Loucy (cell line): ENCODE measurements around the gene DNAAF2.
"Not testable (repeated sequence)": the region's sequence is repeated elsewhere in the genome, so short reads cannot be mapped to it uniquely, and the experiment has no call there.

Experiments
- H2AFZ ChIP-seq: fragments of 200-600 bp; sonication (generic); 2 replicates; pipeline ENCODE4 v1.6.0; 2016; ENCODE audit warnings: antibody characterized with exemption, mild to moderate bottlenecking, low read length, moderate library complexity
- H3F3A ChIP-seq: fragments of 200-600 bp; 2 replicates; pipeline ENCODE4 v1.6.0; 2016; ENCODE audit warnings: antibody characterized with exemption, low read depth, mild to moderate bottlenecking
- H3K27me3 ChIP-seq: fragments of 200-600 bp; sonication (generic); 2 replicates; pipeline ENCODE4 v1.6.1; 2014; ENCODE audit warnings: low read length, mild to moderate bottlenecking; ENCODE audit not compliant: insufficient read depth, poor library complexity, severe bottlenecking
- H3K36me3 ChIP-seq: fragments of 200-600 bp; sonication (generic); 2 replicates; pipeline ENCODE4 v1.6.1; 2016; ENCODE audit warnings: low read length; ENCODE audit not compliant: insufficient read depth
- H3K4me1 ChIP-seq: fragments of 200-600 bp; sonication (generic); 2 replicates; pipeline ENCODE4 v1.5.1; 2014; ENCODE audit warnings: low read length, mild to moderate bottlenecking; ENCODE audit not compliant: insufficient read depth, poor library complexity, severe bottlenecking
- H3K4me2 ChIP-seq: fragments of 200-600 bp; sonication (generic); 2 replicates; pipeline ENCODE4 v1.6.0; 2014; ENCODE audit warnings: antibody characterized with exemption, low read length, low read depth, mild to moderate bottlenecking; ENCODE audit not compliant: poor library complexity, severe bottlenecking
- H3K4me3 ChIP-seq: fragments of 200-600 bp; sonication (generic); 2 replicates; pipeline ENCODE4 v1.5.1; 2014; ENCODE audit warnings: low read length, mild to moderate bottlenecking, mixed read lengths; ENCODE audit not compliant: poor library complexity, severe bottlenecking
- H3K79me2 ChIP-seq: fragments of 200-600 bp; sonication (generic); 2 replicates; pipeline ENCODE4 v1.6.1; 2014; ENCODE audit warnings: low read length; ENCODE audit not compliant: insufficient read depth
- H3K9ac ChIP-seq: fragments of 200-600 bp; sonication (generic); 2 replicates; pipeline ENCODE4 v1.6.0; 2014; ENCODE audit warnings: mild to moderate bottlenecking, low read depth, low read length, moderate library complexity; ENCODE audit not compliant: poor library complexity, severe bottlenecking
- H3K9me2 ChIP-seq: fragments of 200-600 bp; sonication (generic); replicated peaks from 2 replicates; pipeline ENCODE4 v1.6.1; 2016; ENCODE audit warnings: low read depth, low read length, mixed read lengths
- H3K9me3 ChIP-seq: fragments of 200-600 bp; sonication (generic); 2 replicates; pipeline ENCODE4 v1.6.1; 2014; ENCODE audit warnings: mild to moderate bottlenecking, antibody characterized with exemption, low read length, low read depth; ENCODE audit not compliant: insufficient read depth
- H4K20me1 ChIP-seq: fragments of 200-600 bp; sonication (generic); 2 replicates; pipeline ENCODE4 v1.6.0; 2014; ENCODE audit warnings: antibody characterized with exemption, low read length, mild to moderate bottlenecking; ENCODE audit not compliant: insufficient read depth, poor library complexity, severe bottlenecking
- EZH2phosphoT487 ChIP-seq: fragments of 200-600 bp; IDR thresholded peaks from 2 replicates; pipeline ENCODE4 v1.6.1; 2018; ENCODE audit warnings: antibody characterized with exemption, mild to moderate bottlenecking, moderate library complexity, borderline replicate concordance
- TF ChIP-seq, protein P1 (sequence below): fragments of 200-600 bp; sonication (generic); conservative IDR thresholded peaks from 2 replicates; pipeline ENCODE4 v1.5.1; 2014; ENCODE audit warnings: mild to moderate bottlenecking, antibody characterized with exemption, low read length

Gene DNAAF2

DNA sequence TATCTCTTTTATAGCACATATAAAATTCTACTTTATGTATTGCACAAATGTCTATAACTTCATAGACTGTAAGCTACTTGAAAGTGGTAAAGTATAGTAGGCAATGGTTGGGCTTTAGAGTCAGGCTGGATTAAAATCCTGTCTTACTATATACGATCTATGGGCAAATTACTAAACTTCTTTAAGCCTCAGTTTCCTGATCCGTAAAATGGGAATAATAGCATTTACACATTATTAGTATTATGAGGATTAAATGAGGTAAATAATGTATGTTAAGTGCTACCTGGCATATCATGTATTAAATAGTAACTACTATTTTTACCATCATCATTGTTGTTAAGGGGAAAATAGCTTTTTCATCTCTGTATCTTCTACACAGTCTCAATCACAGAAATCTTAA lies 38.5 kb upstream of the DNAAF2 start:
- Histone ChIP-seq H3K4me1 (no peaks in the 10 kb centered on the region), H3K9me2 (no peaks in the 10 kb centered on the region), H2AFZ (no peak overlapping the region), H3K4me3 (no peak overlapping the region), H3K9ac (no peak overlapping the region), H3K79me2 (peaks cover 8% of the 10 kb centered on the region; the same call in 1 of the 2 replicates), H3F3A (no peaks in the 10 kb centered on the region), H3K9me3 (no peaks in the 10 kb centered on the region), H3K36me3 (peaks cover 52% of the 10 kb centered on the region), H3K27me3 (no peaks in the 10 kb centered on the region), H4K20me1 (no peaks in the 10 kb centered on the region), H3K4me2 (no peak overlapping the region)
- TF ChIP-seq, protein P1, sequence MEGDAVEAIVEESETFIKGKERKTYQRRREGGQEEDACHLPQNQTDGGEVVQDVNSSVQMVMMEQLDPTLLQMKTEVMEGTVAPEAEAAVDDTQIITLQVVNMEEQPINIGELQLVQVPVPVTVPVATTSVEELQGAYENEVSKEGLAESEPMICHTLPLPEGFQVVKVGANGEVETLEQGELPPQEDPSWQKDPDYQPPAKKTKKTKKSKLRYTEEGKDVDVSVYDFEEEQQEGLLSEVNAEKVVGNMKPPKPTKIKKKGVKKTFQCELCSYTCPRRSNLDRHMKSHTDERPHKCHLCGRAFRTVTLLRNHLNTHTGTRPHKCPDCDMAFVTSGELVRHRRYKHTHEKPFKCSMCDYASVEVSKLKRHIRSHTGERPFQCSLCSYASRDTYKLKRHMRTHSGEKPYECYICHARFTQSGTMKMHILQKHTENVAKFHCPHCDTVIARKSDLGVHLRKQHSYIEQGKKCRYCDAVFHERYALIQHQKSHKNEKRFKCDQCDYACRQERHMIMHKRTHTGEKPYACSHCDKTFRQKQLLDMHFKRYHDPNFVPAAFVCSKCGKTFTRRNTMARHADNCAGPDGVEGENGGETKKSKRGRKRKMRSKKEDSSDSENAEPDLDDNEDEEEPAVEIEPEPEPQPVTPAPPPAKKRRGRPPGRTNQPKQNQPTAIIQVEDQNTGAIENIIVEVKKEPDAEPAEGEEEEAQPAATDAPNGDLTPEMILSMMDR = no peak
- no peak for TF ChIP-seq EZH2phosphoT487

DNA sequence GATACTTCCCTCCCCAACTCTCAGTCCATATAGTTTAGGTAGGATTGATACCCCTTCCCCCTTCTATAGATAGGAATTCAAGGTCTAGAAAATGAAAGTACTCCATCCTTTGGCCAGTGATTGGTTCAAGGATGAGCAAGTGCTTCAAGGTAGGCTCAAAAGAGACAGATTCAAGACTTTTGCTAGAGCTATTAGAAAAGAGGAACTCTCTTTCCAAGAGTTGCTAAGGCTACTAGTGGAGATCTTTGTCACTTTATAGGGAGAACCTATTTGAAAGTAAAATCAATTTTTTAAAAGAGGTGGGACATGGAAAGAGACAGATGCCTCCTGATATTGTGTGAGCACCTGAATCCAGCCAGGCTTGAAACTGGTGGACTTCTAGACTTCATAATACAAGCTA lies 35.4 kb upstream of the DNAAF2 start:
- no peaks in the 10 kb centered on the region for H4K20me1 ChIP-seq
- H2AFZ ChIP-seq = no peak overlapping the region
- no peaks in the 10 kb centered on the region for H3K4me1 ChIP-seq
- H3K9me2 ChIP-seq = no peaks in the 10 kb centered on the region
- H3K27me3 ChIP-seq = no peaks in the 10 kb centered on the region
- H3K36me3 ChIP-seq = peaks cover 44% of the 10 kb centered on the region
- no peaks in the 10 kb centered on the region for H3K79me2 ChIP-seq
- H3K9ac ChIP-seq = no peak overlapping the region
- no peak overlapping the region for H3K4me3 ChIP-seq
- no peak for TF ChIP-seq EZH2phosphoT487
- TF ChIP-seq, protein P1 = no peak
- H3K4me2 ChIP-seq = no peak overlapping the region
- no peaks in the 10 kb centered on the region for H3K9me3 ChIP-seq
- H3F3A ChIP-seq = no peaks in the 10 kb centered on the region

DNA sequence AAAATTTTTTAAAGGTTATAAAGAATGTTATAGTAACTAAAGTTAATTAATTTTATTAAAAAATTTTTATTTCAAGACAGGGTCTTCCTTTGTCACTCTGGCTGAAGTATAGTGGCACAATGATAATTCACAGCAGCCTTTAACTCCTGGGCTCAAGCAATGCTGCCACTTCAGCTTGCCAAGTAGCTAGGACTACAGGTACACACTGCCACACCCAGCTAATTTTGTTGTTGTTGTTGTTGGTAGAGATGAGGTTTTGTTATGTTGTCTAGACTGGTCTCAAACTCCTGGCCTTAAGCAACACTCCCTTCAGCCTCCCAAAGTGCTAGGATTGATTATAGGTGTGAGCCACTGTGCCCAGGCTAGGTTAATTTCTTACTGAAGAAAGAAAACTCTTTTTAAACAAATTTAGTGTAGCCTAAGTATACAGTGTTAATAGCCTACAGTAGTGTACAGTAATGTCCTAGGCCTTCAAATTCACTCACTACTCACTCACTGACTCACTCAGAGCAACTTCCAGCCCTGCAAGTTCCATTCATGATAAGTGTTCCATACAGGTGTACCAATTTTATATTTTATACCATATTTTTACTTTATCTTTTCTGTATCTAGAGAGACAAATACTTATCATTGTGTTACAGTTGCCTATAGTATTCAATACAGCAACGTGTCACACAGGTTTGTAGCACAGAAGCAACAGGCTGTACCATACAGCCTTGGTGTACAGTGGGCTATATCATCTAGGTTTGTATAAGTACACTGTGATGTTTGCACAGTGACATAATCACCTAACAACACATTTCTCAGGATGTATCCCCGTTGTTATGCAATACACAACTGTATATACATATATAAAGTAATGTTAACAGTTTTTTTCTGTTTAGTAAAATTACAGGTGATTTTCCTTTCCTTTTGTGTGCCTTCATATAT lies 24.7 kb upstream of the DNAAF2 start:
- H3K27me3 ChIP-seq = no peaks in the 10 kb centered on the region
- no peak overlapping the region for H3K9ac ChIP-seq

DNA sequence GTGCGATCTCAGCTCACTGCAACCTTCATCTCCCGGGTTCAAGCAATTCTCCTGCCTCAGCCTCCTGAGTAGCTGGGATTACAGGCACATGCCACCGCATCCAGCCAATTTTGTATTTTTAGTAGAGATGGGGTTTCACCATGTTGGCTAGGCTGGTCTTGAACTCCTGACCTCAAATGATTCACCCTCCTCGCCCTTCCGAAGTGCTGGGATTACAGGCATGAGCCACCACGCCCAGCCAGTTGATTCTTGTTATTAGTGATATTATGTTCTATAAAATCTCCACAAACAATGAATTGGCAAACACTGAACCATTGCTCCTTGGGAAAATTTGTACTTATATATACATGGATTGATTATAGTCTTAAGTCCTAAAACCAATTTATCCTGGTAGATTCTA lies 22.5 kb upstream of the DNAAF2 start:
- H3K36me3 ChIP-seq = peaks cover 24% of the 10 kb centered on the region; the same call in 1 of the 2 replicates
- H3K9me2 ChIP-seq, H4K20me1 ChIP-seq, H3K9ac ChIP-seq, H3K27me3 ChIP-seq, H3F3A ChIP-seq, H3K4me2 ChIP-seq, H3K9me3 ChIP-seq, H3K79me2 ChIP-seq, H3K4me3 ChIP-seq, H2AFZ ChIP-seq, H3K4me1 ChIP-seq: not testable (repeated sequence)

More for the DNA sequence above, 24.7 kb upstream of the DNAAF2 start:
- Histone ChIP-seq H3K4me3 (no peak overlapping the region), H3K9me2 (no peaks in the 10 kb centered on the region), H3K36me3 (peaks cover 19% of the 10 kb centered on the region; the same call in 1 of the 2 replicates), H3K4me2 (no peak overlapping the region), H3K79me2 (no peaks in the 10 kb centered on the region), H4K20me1 (no peaks in the 10 kb centered on the region), H3F3A (no peaks in the 10 kb centered on the region), H3K4me1 (no peaks in the 10 kb centered on the region), H3K9me3 (no peaks in the 10 kb centered on the region), H2AFZ (no peak overlapping the region)
- no peak for TF ChIP-seq EZH2phosphoT487
- TF ChIP-seq, protein P1 = no peak
